ENCODE results near the gene SVEP1.

DNA sequence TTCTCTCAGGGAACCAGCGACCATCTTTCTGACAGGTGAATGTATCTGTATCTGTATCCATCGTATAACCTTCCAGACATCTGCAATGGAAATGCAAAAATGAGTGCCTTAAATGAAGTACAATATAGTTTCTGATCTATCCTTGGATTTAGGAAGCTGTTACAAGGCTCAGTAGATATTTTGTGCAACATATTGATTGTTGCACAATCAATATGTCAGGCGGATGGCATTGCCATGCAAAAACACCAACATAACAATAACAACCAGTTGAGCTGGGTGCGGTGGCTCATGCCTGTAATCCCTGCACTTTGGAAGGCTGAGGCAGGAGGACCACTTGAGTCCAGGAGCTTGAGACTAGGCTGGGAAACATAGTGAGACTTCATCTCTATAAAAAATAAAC is 175.1 kb downstream of the SVEP1 start:
- TF ChIP-seq, protein P1, sequence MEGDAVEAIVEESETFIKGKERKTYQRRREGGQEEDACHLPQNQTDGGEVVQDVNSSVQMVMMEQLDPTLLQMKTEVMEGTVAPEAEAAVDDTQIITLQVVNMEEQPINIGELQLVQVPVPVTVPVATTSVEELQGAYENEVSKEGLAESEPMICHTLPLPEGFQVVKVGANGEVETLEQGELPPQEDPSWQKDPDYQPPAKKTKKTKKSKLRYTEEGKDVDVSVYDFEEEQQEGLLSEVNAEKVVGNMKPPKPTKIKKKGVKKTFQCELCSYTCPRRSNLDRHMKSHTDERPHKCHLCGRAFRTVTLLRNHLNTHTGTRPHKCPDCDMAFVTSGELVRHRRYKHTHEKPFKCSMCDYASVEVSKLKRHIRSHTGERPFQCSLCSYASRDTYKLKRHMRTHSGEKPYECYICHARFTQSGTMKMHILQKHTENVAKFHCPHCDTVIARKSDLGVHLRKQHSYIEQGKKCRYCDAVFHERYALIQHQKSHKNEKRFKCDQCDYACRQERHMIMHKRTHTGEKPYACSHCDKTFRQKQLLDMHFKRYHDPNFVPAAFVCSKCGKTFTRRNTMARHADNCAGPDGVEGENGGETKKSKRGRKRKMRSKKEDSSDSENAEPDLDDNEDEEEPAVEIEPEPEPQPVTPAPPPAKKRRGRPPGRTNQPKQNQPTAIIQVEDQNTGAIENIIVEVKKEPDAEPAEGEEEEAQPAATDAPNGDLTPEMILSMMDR (IDR thresholded peaks at IDR 0.05): no peak
- TF ChIP-seq REST (IDR thresholded peaks at IDR 0.05; ENCODE audit: insufficient read depth in 1 of 2, low read depth in 2 of 2, low read length in 1 of 2): no peak
